GM21360 (cell line): Measurements from ENCODE around the gene CEP164.

Experiments
- ATAC-seq: cut with Tn5 transposase; IDR thresholded peaks from one replicate; pipeline ENCODE4 v1.9.1; 2021; ENCODE audit warnings: mild to moderate bottlenecking, moderate library complexity; ENCODE audit not compliant: unreplicated experiment

CEP164 gene

GRCh38 chr11:117457835-117458234 is 130.2 kb downstream of the CEP164 start:
- ATAC-seq, result peak; percentile 36

- peak; percentile 47 for ATAC-seq
These were observed 130.8 kb downstream of the CEP164 start for GRCh38 chr11:117458275-117459122.

GRCh38 chr11:117459123-117459978 is 131.7 kb downstream of the CEP164 start:
- no peak for ATAC-seq

GRCh38 chr11:117459979-117460300 is 132.3 kb downstream of the CEP164 start:
- ATAC-seq, result no peak

DNA sequence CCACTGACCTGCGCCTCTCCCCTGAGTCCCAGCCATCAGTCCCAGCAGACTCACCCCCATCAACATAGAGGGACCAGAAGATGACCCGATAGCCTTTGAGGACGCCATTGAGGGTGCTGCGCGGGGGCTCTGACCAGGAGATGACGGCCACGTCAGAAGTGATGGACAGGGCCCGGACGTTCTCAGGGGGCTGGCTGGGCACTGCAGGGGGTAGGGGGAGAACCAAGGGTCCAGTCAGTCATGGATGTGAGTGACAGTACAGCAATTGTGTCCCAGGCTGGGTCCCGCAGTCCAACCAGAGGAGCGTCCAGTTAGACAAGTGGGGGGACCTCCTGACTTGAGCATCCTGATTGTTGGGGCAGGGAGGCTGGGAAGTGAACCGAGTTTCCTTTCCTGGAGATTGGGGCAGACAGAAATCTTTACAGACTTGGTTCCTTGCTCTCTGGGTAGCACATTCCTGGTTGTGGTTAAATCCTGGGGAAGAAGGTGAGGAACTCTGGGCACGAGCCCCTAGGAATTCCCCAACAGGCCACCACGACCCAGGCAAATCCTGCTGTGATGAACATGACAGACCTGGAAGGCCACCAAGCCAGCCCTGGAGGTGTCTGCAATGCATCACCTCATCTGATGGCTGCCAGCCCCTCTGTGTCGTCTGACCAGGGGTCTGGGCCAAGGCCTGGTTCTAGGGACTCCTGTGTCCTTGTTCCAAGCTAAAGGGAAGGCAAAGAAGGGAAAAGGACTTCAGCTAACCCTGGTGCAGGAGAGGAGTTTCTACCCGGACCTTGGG is 133.9 kb downstream of the CEP164 start:
- no peak for ATAC-seq

- ATAC-seq, result no peak
These were observed 134.7 kb downstream of the CEP164 start for GRCh38 chr11:117462183-117462863.

DNA sequence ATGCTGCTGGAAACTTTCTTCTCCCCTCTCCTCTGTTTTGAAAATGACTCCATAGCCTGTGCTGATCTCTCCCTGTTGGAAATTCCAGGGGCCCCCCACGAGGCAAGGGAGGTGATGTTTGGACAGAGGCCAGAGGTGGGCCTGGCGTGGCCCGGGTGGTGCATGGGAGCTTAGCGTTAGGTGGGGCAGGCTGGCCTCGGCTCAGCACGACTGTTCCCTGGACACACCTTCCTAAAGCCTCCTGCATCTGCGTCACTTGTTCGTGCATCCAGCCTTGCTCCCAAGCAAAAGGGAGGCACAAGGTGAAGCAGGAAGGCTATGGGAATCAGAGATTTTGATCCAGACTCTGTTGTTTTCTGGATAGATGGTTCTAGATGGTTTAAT is 135.2 kb downstream of the CEP164 start:
- no peak for ATAC-seq
